ENCODE data around the gene HEATR1.

- TF ChIP-seq CTCF (IDR thresholded peaks at IDR 0.05) (no peak), POLR2A (IDR thresholded peaks at IDR 0.05) (no peak), EP300 (IDR thresholded peaks at IDR 0.05) (no peak)
Measured at GRCh38 chr1:236608930-236609726, 4.8 kb upstream of the HEATR1 start.

Measured in ovary (tissue), 3 donors.